ENCODE measurements around the gene CES2. TPM values are rescaled to one million over a fixed set of nuclear protein-coding genes. Genes with fewer than 3 reads are reported as not detected.

The CES2 gene
- total and polyA plus RNA-seq, 10 donors = 8.0 to 48.1 (median 32.1) TPM

GRCh38 chr16:66891797-66892196, 43.5 kb upstream of the CES2 start:
- H3K4me1 ChIP-seq = no peaks in the 10 kb centered on the region
- intact Hi-C loops (cut with DNase I; ENCODE audit: low total_unique reads) = no loop called here
- H3K4me3 ChIP-seq = no peak overlapping the region
- WGBS, 5 donors = 84 to 97% (median 95%) methylated on average over 6 of the region's 6 CpGs
- H3K27me3 ChIP-seq (replicated peaks in 1 of 7) = no peaks in the 10 kb centered on the region
- no peak for DNase-seq
- peaks cover 0 to 12% (median 0%) of the 10 kb centered on the region in 6 donors for H3K36me3 ChIP-seq
- no peaks in the 10 kb centered on the region for H3K9me3 ChIP-seq
- H3K27ac ChIP-seq = no peak overlapping the region
- no peak for TF ChIP-seq POLR2A (IDR thresholded peaks at IDR 0.05)
- TF ChIP-seq POLR2AphosphoS5 (IDR thresholded peaks at IDR 0.05) = no peak
- no peak for TF ChIP-seq CTCF (IDR thresholded peaks at IDR 0.05 in 8 of 11, conservative IDR thresholded peaks at IDR 0.05 in 3 of 11)

- H3K4me3 ChIP-seq = no peak overlapping the region
- no peaks in the 10 kb centered on the region for H3K27me3 ChIP-seq (replicated peaks in 1 of 7)
- H3K9me3 ChIP-seq = no peaks in the 10 kb centered on the region
- intact Hi-C loops (cut with DNase I; ENCODE audit: low total_unique reads) = no loop called here
- 69 to 93% (median 85%) methylated on average over 2 of the region's 2 CpGs for WGBS, 5 donors
- peaks cover 0 to 5% (median 0%) of the 10 kb centered on the region in 6 donors for H3K36me3 ChIP-seq
- no peak overlapping the region for H3K27ac ChIP-seq
- no peak for DNase-seq
- TF ChIP-seq CTCF (IDR thresholded peaks at IDR 0.05 in 8 of 11, conservative IDR thresholded peaks at IDR 0.05 in 3 of 11) (no peak), POLR2A (IDR thresholded peaks at IDR 0.05) (no peak)
- H3K4me1 ChIP-seq = no peaks in the 10 kb centered on the region
These were observed 41.3 kb upstream of the CES2 start for GRCh38 chr16:66894055-66894454.

- no peak overlapping the region for H3K4me3 ChIP-seq
- no peaks in the 10 kb centered on the region for H3K9me3 ChIP-seq
- H3K27ac ChIP-seq = no peak overlapping the region
- 44 to 56% (median 51%) methylated on average over 7 to 11 of the region's 11 CpGs for WGBS, 5 donors
- no peak for DNase-seq
- H3K36me3 ChIP-seq = no peaks in the 10 kb centered on the region
- TF ChIP-seq CTCF (IDR thresholded peaks at IDR 0.05 in 8 of 11, conservative IDR thresholded peaks at IDR 0.05 in 3 of 11) = peak; percentile 43 to 76 (median 56)
- peak in 1 of 3 donors; percentile 34 for TF ChIP-seq POLR2AphosphoS5 (IDR thresholded peaks at IDR 0.05)
- no peak for TF ChIP-seq POLR2A (IDR thresholded peaks at IDR 0.05)
- H3K27me3 ChIP-seq (replicated peaks in 1 of 7) = no peaks in the 10 kb centered on the region
- H3K4me1 ChIP-seq = peaks cover 0 to 10% (median 3%) of the 10 kb centered on the region in 6 donors
- intact Hi-C loops (cut with DNase I; ENCODE audit: low total_unique reads) = no loop called here
These were observed 40.2 kb upstream of the CES2 start for GRCh38 chr16:66894948-66895688.

GRCh38 chr16:66895689-66895979, 39.7 kb upstream of the CES2 start:
- Histone ChIP-seq H3K27me3 (replicated peaks in 1 of 7) (no peaks in the 10 kb centered on the region), H3K36me3 (no peaks in the 10 kb centered on the region), H3K9me3 (no peaks in the 10 kb centered on the region), H3K4me3 (no peak overlapping the region), H3K4me1 (peaks cover 0 to 15% (median 7%) of the 10 kb centered on the region in 6 donors), H3K27ac (no peak overlapping the region)
- TF ChIP-seq POLR2AphosphoS5 (IDR thresholded peaks at IDR 0.05) (no peak), CTCF (IDR thresholded peaks at IDR 0.05 in 8 of 11, conservative IDR thresholded peaks at IDR 0.05 in 3 of 11) (no peak), POLR2A (IDR thresholded peaks at IDR 0.05) (no peak)
- no peak for DNase-seq
- intact Hi-C loops (cut with DNase I; ENCODE audit: low total_unique reads) = no loop called here
- WGBS, 5 donors = 89 to 96% (median 91%) methylated on average over 5 of the region's 5 CpGs
